Pancreas (tissue), 10 donors: ENCODE data around the gene PACSIN1. TPM values are rescaled to one million over a fixed set of nuclear protein-coding genes. Genes with fewer than 3 reads are reported as not detected.

ENCODE experiments used
- ATAC-seq, 4 donors: fragments of 200-7000 bp; cut with Tn5 transposase; one replicate each; pipeline versions ENCODE4 v1.8.0 to v1.9.1; 2020; ENCODE audit warnings: mild to moderate bottlenecking in 4 of 4, moderate library complexity in 4 of 4
- DNase-seq, 6 donors: peaks; one replicate each; pipeline ENCODE4 v3.0.0-alpha.2; 2020
- FAIRE-seq: peaks from 2 replicates; lab custom pipeline; 2012; peaks lifted over from hg19 to GRCh38; lab: Jason Lieb, UNC
- H3K27ac ChIP-seq, 4 donors: fragments of 200-600 bp; sonication (generic); 1 replicate in 3 of 4; 2 replicates in 1 of 4; pipeline versions ENCODE4 v1.5.0 to v1.8.0; 2020
- H3K27me3 ChIP-seq, 4 donors: fragments of 200-600 bp; one replicate each; pipeline ENCODE4 v1.8.0; 2021
- H3K36me3 ChIP-seq, 3 donors: fragments of 200-600 bp; sonication (generic) in 1 of 3; one replicate each; pipeline versions ENCODE4 v1.5.0 to v1.8.0; 2020 to 2021
- H3K4me1 ChIP-seq, 3 donors: fragments of 200-600 bp; one replicate each; pipeline ENCODE4 v1.8.0; 2021
- H3K4me3 ChIP-seq, 4 donors: fragments of 200-600 bp; sonication (generic) in 2 of 4; one replicate each; pipeline versions ENCODE4 v1.5.0 to v1.8.0; 2020 to 2021
- H3K9me3 ChIP-seq, 4 donors: fragments of 200-600 bp; one replicate each; pipeline ENCODE4 v1.8.0; 2021
- CTCF ChIP-seq, 4 donors: fragments of 200-600 bp; sonication (generic) in 3 of 4; IDR thresholded peaks; one replicate each; pipeline versions ENCODE4 v1.5.0 to v1.8.0; 2021; ENCODE audit warnings: antibody characterized with exemption in 4 of 4
- WGBS, 2 donors: extraction: QIAGEN DNeasy Blood & Tissue Kit; methylation state at CpG; one replicate each; pipeline ENCODE4 v1.1.7; 2013; 5-methylcytosine and 5-hydroxymethylcytosine counted together
- intact Hi-C, 3 donors: fragments of 100-400 bp; cut with DNase I; formaldehyde crosslinking; loops; one replicate each; pipeline versions ENCODE4 v1.11.1 to v1.14.2; 2022
- polyA plus RNA-seq, 2 donors: library from polyadenylated mRNA; stranded (reverse); fragments of 200-250 nt; gene quantifications; one replicate each; pipeline ENCODE4 v1.2.3, GENCODE V29; 2013
- total RNA-seq, 6 donors: library from RNA; stranded (reverse); fragmentation: NEBNext Ultra II Directional in 4 of 6; extraction: Animal tissue kit (Norgen Biotek cat#: 25700) in 4 of 6; gene quantifications; one replicate each; pipeline versions ENCODE4 v1.2.1 to v1.2.4, GENCODE V29; 2021 to 2023
- donor health status: healthy with polysubstance abuse.
- donor health status: DM: no; HTN: no; CAD: no; lungs with moderate emphysema.
- donor health status: DM: no; HTN: no; CAD: no.
- donor health status: control.
- donor health status: control.
- donor health status: Bipolar disorder and iron deficiency.
- donor health status: DM: yes; HTN: yes; CAD: no.
- donor health status: DM: no; HTN: no; CAD: no.
- donor health status: DM: no; HTN: no; CAD: no.
- donor health status: DM: yes; HTN: yes; CAD: no.

The PACSIN1 gene
- total and polyA plus RNA-seq, 8 donors, result 0.25 to 2.0 (median 0.71) TPM

DNA sequence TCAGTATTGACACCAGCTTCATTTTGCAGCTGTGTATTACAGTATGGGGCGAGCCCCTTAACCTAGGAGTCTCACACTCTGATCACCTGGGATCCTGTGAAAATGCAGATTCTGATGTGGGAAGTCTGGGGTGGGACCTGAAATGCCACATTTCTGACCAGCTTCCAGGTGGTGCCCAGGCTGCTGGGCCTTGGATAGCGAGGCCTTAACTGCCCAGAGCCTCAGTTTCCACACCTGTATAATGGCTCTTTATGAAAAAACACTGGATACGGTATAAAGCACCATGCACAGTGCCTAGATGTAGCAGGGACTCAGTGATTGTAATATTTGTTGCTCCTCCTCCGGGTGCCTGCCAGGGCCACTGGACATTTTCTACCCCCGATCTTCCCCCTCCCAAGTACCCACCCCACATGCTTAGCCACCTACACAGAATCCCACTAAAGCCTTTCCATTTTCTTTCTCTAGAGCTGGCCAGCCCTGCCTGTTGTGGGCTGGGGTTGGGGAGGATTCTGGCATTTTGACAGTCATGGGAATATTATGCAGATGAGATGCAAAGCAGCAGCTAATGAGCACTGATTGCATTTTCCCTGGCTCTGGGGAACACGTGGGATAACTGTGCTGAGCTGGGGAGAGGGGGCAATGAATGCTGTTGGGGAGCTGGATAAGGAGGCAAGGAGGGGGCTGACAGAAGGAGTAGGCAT is 45.5 kb downstream of the PACSIN1 start:
- 74 to 83% methylated on average over 6 of the region's 6 CpGs for WGBS, 2 donors
- FAIRE-seq (no peak), ATAC-seq (no peak), DNase-seq (peak in 1 of 6 donors; percentile 11)
- TF ChIP-seq CTCF (IDR thresholded peaks at IDR 0.05), result no peak
- Histone ChIP-seq H3K36me3 (no peaks in the 10 kb centered on the region), H3K4me3 (no peak overlapping the region), H3K27ac (no peak overlapping the region), H3K4me1 (no peaks in the 10 kb centered on the region), H3K27me3 (no peaks in the 10 kb centered on the region), H3K9me3 (no peaks in the 10 kb centered on the region)
- intact Hi-C loops, result no loop called here

DNA sequence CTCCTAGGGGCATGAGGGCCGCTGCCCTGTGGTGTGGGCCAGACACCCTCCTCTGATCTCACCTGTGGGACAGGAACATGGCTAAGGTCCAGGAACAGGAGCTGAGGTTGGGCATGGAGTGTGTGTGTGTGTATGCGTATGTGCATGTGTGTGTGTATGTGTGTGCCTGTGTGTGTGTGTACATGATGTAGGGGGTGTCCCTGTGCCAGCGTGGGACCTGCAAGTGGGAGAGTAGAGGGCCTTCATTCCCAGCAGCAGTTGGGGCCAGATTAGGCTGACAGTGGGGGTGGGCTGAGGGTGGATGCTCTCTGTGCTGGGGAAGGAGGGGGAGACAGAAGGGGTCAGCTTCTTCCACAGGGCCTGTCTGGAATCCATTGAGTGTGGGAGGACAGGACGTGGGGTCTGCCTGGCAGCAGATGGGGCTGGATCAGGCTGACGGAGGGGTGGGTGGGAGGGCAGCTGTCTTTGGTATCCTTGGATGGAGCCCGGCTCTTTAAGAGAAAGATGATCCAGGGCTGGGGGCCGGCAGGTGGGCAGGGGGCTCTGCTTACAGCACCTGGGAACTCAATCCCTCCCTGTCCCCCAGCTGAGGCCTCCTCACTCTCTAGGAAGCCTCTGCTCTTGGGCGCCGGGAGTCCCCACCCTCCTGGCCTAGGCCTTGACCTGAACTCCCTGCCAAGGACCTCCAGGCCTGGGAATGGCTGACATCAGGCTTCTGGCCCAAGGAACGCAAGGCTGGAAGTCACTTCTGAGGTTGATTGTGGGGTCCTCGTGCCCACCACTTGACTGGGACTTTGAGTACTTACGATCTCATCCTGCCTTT is 46.2 kb downstream of the PACSIN1 start:
- no peaks in the 10 kb centered on the region for H3K27me3 ChIP-seq
- TF ChIP-seq CTCF (IDR thresholded peaks at IDR 0.05), result no peak
- ATAC-seq (no peak), FAIRE-seq (no peak), DNase-seq (peak in 1 of 6 donors; percentile 28)
- no peaks in the 10 kb centered on the region for H3K4me1 ChIP-seq
- no peaks in the 10 kb centered on the region for H3K36me3 ChIP-seq
- intact Hi-C loops, result no loop called here
- H3K4me3 ChIP-seq, result no peak overlapping the region
- no peak overlapping the region for H3K27ac ChIP-seq
- 65 to 77% methylated on average over 10 to 12 of the region's 12 CpGs for WGBS, 2 donors
- no peaks in the 10 kb centered on the region for H3K9me3 ChIP-seq

DNA sequence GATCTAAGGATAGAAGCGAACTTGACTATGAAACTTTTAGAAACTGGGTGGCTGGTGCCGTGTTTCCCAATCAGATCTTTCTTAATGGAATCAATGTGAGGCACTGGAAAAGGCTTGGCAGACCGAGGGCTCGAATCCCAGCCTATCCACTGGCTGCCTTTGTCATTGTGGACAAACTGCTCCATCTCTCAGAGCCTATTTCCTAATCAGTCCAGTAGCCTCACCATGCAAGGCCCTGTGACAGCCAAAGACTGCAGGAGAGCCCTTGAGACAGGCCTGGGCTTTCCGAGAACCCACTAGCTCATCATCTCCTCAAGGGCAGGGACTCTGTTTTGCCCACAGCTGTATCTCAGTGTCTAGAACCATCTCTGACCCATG is 46.9 kb downstream of the PACSIN1 start:
- H3K27me3 ChIP-seq, result no peaks in the 10 kb centered on the region
- H3K36me3 ChIP-seq, result no peaks in the 10 kb centered on the region
- no peak overlapping the region for H3K27ac ChIP-seq
- no peaks in the 10 kb centered on the region for H3K4me1 ChIP-seq
- DNase-seq (peak in 1 of 6 donors; percentile 10), FAIRE-seq (no peak), ATAC-seq (no peak)
- TF ChIP-seq CTCF (IDR thresholded peaks at IDR 0.05), result no peak
- no peaks in the 10 kb centered on the region for H3K9me3 ChIP-seq
- intact Hi-C loops, result no loop called here
- H3K4me3 ChIP-seq, result no peak overlapping the region
- WGBS, 2 donors, result 84% methylated on average over 5 of the region's 5 CpGs

- WGBS, 2 donors, result 92 to 96% methylated on average over 4 of the region's 4 CpGs
- FAIRE-seq, result no peak
These were observed 47.8 kb downstream of the PACSIN1 start for GRCh38 chr6:34513646-34514045.

More at GRCh38 chr6:34513646-34514045, 47.8 kb downstream of the PACSIN1 start:
- ATAC-seq, result no peak
- Histone ChIP-seq H3K27ac (no peak overlapping the region), H3K27me3 (no peaks in the 10 kb centered on the region), H3K9me3 (no peaks in the 10 kb centered on the region), H3K4me3 (no peak overlapping the region), H3K4me1 (no peaks in the 10 kb centered on the region), H3K36me3 (no peaks in the 10 kb centered on the region)
- TF ChIP-seq CTCF (IDR thresholded peaks at IDR 0.05), result no peak
- intact Hi-C loops, result no loop called here
- DNase-seq, result peak in 1 of 6 donors; percentile 14
